GM23338 (cell line): ENCODE measurements around the gene KIRREL3. TPM values are rescaled to one million over a fixed set of nuclear protein-coding genes. Genes with fewer than 3 reads are reported as not detected.

ENCODE experiments used
- ATAC-seq: fragments of 200-7000 bp; cut with Tn5 transposase; 3 replicates; pipeline ENCODE4 v1.9.1; 2020
- DNase-seq: peaks from one replicate; pipeline ENCODE4 v3.0.0-alpha.2; 2015; ENCODE audit warnings: low spot score
- H2AFZ ChIP-seq: fragments of 200-600 bp; sonication (generic); 2 replicates; pipeline ENCODE4 v1.8.0; 2016; ENCODE audit warnings: antibody characterized with exemption, mild to moderate bottlenecking, moderate library complexity
- H3F3A ChIP-seq: fragments of 200-600 bp; sonication (generic); replicated peaks from 2 replicates; pipeline ENCODE4 v1.8.0; 2017; ENCODE audit warnings: antibody characterized with exemption, mixed run types, low read depth
- H3K27ac ChIP-seq: fragments of 200-600 bp; sonication (generic); 2 replicates; pipeline ENCODE4 v1.6.1; 2016; ENCODE audit warnings: low read depth
- H3K27me3 ChIP-seq: fragments of 200-600 bp; sonication (generic); 2 replicates; pipeline ENCODE4 v1.8.0; 2016; ENCODE audit warnings: mild to moderate bottlenecking, mixed run types, moderate library complexity; ENCODE audit not compliant: insufficient read depth
- H3K36me3 ChIP-seq: fragments of 200-600 bp; sonication (generic); 2 replicates; pipeline ENCODE4 v1.8.0; 2016; ENCODE audit warnings: mild to moderate bottlenecking; ENCODE audit not compliant: insufficient read depth
- H3K4me1 ChIP-seq: fragments of 200-600 bp; sonication (generic); 2 replicates; pipeline ENCODE4 v1.8.0; 2016; ENCODE audit warnings: mild to moderate bottlenecking, moderate library complexity; ENCODE audit not compliant: insufficient read depth
- H3K4me2 ChIP-seq: fragments of 200-600 bp; sonication (generic); 2 replicates; pipeline ENCODE4 v1.7.1; 2017; ENCODE audit warnings: mixed run types
- H3K4me3 ChIP-seq: fragments of 200-600 bp; sonication (generic); 2 replicates; pipeline ENCODE4 v1.6.1; 2016; ENCODE audit warnings: mixed run types
- H3K79me2 ChIP-seq: fragments of 200-600 bp; sonication (generic); replicated peaks from 2 replicates; pipeline ENCODE4 v1.8.0; 2017; ENCODE audit warnings: mild to moderate bottlenecking; ENCODE audit not compliant: insufficient read depth
- H3K9me2 ChIP-seq: fragments of 200-600 bp; sonication (generic); 2 replicates; pipeline ENCODE4 v1.8.0; 2017; ENCODE audit not compliant: insufficient read depth
- H4K20me1 ChIP-seq: fragments of 200-600 bp; sonication (generic); replicated peaks from 2 replicates; pipeline ENCODE4 v1.8.0; 2017; ENCODE audit warnings: mild to moderate bottlenecking; ENCODE audit not compliant: insufficient read depth
- H3K27ac Mint-ChIP-seq: 2 replicates; pipeline ENCODE4 v1.8.0; 2020; ENCODE audit warnings: inconsistent platforms, mild to moderate bottlenecking, moderate library complexity, mixed read lengths
- H3K27me3 Mint-ChIP-seq: 3 replicates; pipeline ENCODE4 v1.8.0; 2022; ENCODE audit warnings: low read depth, mild to moderate bottlenecking, moderate library complexity, mixed read lengths, inconsistent platforms; ENCODE audit not compliant: insufficient read depth, poor library complexity
- H3K36me3 Mint-ChIP-seq: 3 replicates; pipeline ENCODE4 v1.8.0; 2021; ENCODE audit warnings: low read depth, mild to moderate bottlenecking, inconsistent platforms, moderate library complexity, mixed read lengths
- H3K4me1 Mint-ChIP-seq: 3 replicates; pipeline ENCODE4 v1.8.0; 2020; ENCODE audit warnings: mild to moderate bottlenecking, inconsistent platforms, mixed read lengths
- H3K4me3 Mint-ChIP-seq: 3 replicates; pipeline ENCODE4 v1.8.0; 2021; ENCODE audit warnings: moderate library complexity, mild to moderate bottlenecking, inconsistent platforms, mixed read lengths
- H3K9me3 Mint-ChIP-seq: 3 replicates; pipeline ENCODE4 v1.8.0; 2020; ENCODE audit warnings: moderate library complexity, mild to moderate bottlenecking, inconsistent platforms, mixed read lengths
- CREB1 ChIP-seq: fragments of 250-450 bp; sonication (Bioruptor Pico); IDR thresholded peaks from 2 replicates; pipeline ENCODE4 v1.5.0; 2020; ENCODE audit warnings: low read depth, mild to moderate bottlenecking, moderate library complexity
- EZH2 ChIP-seq: fragments of 200-600 bp; sonication (generic); IDR thresholded peaks from one replicate; pipeline ENCODE4 v1.8.0; 2017; ENCODE audit warnings: antibody characterized with exemption, mild to moderate bottlenecking, low read depth; ENCODE audit not compliant: unreplicated experiment
- EZH2phosphoT487 ChIP-seq: fragments of 200-600 bp; sonication (generic); IDR thresholded peaks from one replicate; pipeline ENCODE4 v1.8.1; 2018; ENCODE audit warnings: antibody characterized with exemption; ENCODE audit not compliant: unreplicated experiment
- NANOG ChIP-seq: IDR thresholded peaks from 2 replicates; pipeline ENCODE4 v1.6.1; 2016; ENCODE audit warnings: antibody characterized with exemption, borderline replicate concordance
- POLR2AphosphoS5 ChIP-seq: IDR thresholded peaks from 2 replicates; pipeline ENCODE4 v1.6.1; 2016; ENCODE audit warnings: antibody characterized with exemption, low read depth
- ZNF114 ChIP-seq: fragments of 250-450 bp; sonication (Bioruptor Pico); IDR thresholded peaks from 2 replicates; pipeline ENCODE4 v1.5.0; 2020; ENCODE audit warnings: mild to moderate bottlenecking, moderate library complexity
- ZNF331 ChIP-seq: fragments of 250-450 bp; sonication (Bioruptor Pico); IDR thresholded peaks from 2 replicates; pipeline ENCODE4 v1.5.0; 2020; ENCODE audit warnings: low read depth, mild to moderate bottlenecking, moderate library complexity
- polyA plus RNA-seq: library from polyadenylated mRNA; unstranded; fragments of >200 nt; fragmentation: Nextera tagmentation; extraction: Ambion mirVana; gene quantifications from 2 replicates; pipeline ENCODE4 v1.2.1, GENCODE V29; 2016
- total RNA-seq: library from RNA; depleted of rRNA; stranded (reverse); fragments of >200 nt; shearing (Covaris generic); gene quantifications from 2 replicates; pipeline ENCODE4 v1.2.3, GENCODE V29; 2014
- TF ChIP-seq, protein P1 (sequence below), 2 experiments: fragments of 200-600 bp in 1 of 2; sonication (generic) in 1 of 2; conservative IDR thresholded peaks; 2 replicates each; pipeline versions ENCODE4 v1.5.1 to v1.6.1; 2016 to 2017; ENCODE audit warnings: antibody characterized with exemption in 2 of 2, low read depth in 2 of 2, mild to moderate bottlenecking in 2 of 2, moderate library complexity in 1 of 2
- TF ChIP-seq, protein P2 (sequence below): fragments of 250-450 bp; sonication (Bioruptor Pico); IDR thresholded peaks from 2 replicates; pipeline ENCODE4 v1.5.0; 2020; ENCODE audit warnings: mild to moderate bottlenecking, moderate library complexity
- TF ChIP-seq, protein P3 (sequence below): IDR thresholded peaks from one replicate; pipeline ENCODE4 v1.6.1; 2018; ENCODE audit warnings: antibody characterized with exemption; ENCODE audit not compliant: unreplicated experiment

Gene KIRREL3
- total and polyA plus RNA-seq, 2 experiments from 2014 or later = 0.13 to 1.5 TPM

DNA sequence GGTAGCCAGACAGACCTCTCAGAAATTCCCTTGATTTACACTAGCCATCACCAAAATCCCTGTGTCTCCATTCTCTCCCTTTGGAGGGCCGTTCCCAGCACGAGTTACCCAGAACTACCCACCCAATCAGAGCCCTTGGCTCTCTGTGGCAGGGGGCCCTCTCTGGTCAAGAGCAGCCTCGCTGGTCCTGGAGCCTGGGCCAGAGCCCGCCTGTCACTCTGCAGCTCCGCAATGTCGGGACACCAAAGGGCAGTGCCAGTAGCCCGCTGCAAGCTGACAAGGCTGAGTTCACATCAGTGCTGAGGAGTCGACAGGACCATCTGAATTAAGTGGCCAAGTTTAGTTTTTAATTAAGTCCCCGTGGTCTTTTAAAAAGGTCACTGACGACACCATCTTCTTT lies 403.5 kb downstream of the KIRREL3 start:
- Histone ChIP-seq H3F3A (no peaks in the 10 kb centered on the region), H3K4me3 (no peak overlapping the region), H3K36me3 (no peaks in the 10 kb centered on the region), H3K27me3 (no peaks in the 10 kb centered on the region), H3K9me2 (no peaks in the 10 kb centered on the region; the same call in 1 of the 2 replicates), H3K79me2 (no peaks in the 10 kb centered on the region), H3K27ac (no peak overlapping the region), H2AFZ (no peak overlapping the region), H3K4me1 (peaks cover 25% of the 10 kb centered on the region), H4K20me1 (no peaks in the 10 kb centered on the region), H3K4me2 (no peak overlapping the region)
- no peak for DNase-seq
- ATAC-seq = peak; percentile 11; the same call in 2 of the 3 replicates
- Mint-ChIP-seq H3K36me3 (no peaks in the 10 kb centered on the region), H3K4me1 (peaks cover 27% of the 10 kb centered on the region), H3K27me3 (peaks cover 13% of the 10 kb centered on the region), H3K4me3 (no peak overlapping the region), H3K27ac (no peak overlapping the region), H3K9me3 (peaks cover 6% of the 10 kb centered on the region; the same call in 2 of the 3 replicates)
- TF ChIP-seq POLR2AphosphoS5 (no peak), NANOG (no peak)
- TF ChIP-seq, protein P1, sequence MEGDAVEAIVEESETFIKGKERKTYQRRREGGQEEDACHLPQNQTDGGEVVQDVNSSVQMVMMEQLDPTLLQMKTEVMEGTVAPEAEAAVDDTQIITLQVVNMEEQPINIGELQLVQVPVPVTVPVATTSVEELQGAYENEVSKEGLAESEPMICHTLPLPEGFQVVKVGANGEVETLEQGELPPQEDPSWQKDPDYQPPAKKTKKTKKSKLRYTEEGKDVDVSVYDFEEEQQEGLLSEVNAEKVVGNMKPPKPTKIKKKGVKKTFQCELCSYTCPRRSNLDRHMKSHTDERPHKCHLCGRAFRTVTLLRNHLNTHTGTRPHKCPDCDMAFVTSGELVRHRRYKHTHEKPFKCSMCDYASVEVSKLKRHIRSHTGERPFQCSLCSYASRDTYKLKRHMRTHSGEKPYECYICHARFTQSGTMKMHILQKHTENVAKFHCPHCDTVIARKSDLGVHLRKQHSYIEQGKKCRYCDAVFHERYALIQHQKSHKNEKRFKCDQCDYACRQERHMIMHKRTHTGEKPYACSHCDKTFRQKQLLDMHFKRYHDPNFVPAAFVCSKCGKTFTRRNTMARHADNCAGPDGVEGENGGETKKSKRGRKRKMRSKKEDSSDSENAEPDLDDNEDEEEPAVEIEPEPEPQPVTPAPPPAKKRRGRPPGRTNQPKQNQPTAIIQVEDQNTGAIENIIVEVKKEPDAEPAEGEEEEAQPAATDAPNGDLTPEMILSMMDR (conservative IDR thresholded peaks at IDR 0.05; ENCODE audit: low read depth in 2 of 2) = no peak

DNA sequence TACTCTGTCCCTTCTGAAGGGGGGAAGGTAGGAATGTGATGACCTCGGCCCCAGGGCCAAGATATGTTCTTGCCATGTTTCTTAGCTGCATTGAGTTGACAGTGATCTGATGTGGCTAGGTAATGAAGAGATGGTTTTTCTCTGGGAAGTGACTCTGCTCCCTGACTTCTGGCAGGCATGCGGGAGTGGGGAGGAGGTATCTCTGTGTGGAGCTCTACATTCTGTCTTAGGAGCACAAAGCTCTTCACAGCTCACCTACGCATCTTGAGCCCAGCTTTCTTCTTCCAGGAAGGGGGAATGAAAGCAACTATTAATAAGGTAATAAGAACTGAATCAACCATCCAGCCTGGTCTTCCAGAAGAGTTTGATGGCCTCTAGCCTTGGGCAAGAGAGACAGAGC lies 404.1 kb downstream of the KIRREL3 start:
- Histone ChIP-seq H3K27ac (no peak overlapping the region), H3K79me2 (no peaks in the 10 kb centered on the region), H3K9me2 (no peaks in the 10 kb centered on the region; the same call in 1 of the 2 replicates), H3K4me1 (peaks cover 19% of the 10 kb centered on the region), H3F3A (no peaks in the 10 kb centered on the region), H3K4me3 (no peak overlapping the region), H2AFZ (no peak overlapping the region), H3K36me3 (no peaks in the 10 kb centered on the region), H3K27me3 (no peaks in the 10 kb centered on the region), H3K4me2 (no peak overlapping the region), H4K20me1 (no peaks in the 10 kb centered on the region)
- H3K27ac Mint-ChIP-seq = no peak overlapping the region
- peaks cover 6% of the 10 kb centered on the region; the same call in 2 of the 3 replicates for H3K9me3 Mint-ChIP-seq
- peaks cover 21% of the 10 kb centered on the region for H3K4me1 Mint-ChIP-seq
- no peak overlapping the region for H3K4me3 Mint-ChIP-seq
- H3K27me3 Mint-ChIP-seq = peaks cover 10% of the 10 kb centered on the region
- DNase-seq (no peak), ATAC-seq (no peak)
- H3K36me3 Mint-ChIP-seq = no peaks in the 10 kb centered on the region
- no peak for TF ChIP-seq EZH2phosphoT487
- no peak for TF ChIP-seq EZH2
- no peak for TF ChIP-seq CREB1 (CRISPR knock-in tag)
- TF ChIP-seq, protein P2, sequence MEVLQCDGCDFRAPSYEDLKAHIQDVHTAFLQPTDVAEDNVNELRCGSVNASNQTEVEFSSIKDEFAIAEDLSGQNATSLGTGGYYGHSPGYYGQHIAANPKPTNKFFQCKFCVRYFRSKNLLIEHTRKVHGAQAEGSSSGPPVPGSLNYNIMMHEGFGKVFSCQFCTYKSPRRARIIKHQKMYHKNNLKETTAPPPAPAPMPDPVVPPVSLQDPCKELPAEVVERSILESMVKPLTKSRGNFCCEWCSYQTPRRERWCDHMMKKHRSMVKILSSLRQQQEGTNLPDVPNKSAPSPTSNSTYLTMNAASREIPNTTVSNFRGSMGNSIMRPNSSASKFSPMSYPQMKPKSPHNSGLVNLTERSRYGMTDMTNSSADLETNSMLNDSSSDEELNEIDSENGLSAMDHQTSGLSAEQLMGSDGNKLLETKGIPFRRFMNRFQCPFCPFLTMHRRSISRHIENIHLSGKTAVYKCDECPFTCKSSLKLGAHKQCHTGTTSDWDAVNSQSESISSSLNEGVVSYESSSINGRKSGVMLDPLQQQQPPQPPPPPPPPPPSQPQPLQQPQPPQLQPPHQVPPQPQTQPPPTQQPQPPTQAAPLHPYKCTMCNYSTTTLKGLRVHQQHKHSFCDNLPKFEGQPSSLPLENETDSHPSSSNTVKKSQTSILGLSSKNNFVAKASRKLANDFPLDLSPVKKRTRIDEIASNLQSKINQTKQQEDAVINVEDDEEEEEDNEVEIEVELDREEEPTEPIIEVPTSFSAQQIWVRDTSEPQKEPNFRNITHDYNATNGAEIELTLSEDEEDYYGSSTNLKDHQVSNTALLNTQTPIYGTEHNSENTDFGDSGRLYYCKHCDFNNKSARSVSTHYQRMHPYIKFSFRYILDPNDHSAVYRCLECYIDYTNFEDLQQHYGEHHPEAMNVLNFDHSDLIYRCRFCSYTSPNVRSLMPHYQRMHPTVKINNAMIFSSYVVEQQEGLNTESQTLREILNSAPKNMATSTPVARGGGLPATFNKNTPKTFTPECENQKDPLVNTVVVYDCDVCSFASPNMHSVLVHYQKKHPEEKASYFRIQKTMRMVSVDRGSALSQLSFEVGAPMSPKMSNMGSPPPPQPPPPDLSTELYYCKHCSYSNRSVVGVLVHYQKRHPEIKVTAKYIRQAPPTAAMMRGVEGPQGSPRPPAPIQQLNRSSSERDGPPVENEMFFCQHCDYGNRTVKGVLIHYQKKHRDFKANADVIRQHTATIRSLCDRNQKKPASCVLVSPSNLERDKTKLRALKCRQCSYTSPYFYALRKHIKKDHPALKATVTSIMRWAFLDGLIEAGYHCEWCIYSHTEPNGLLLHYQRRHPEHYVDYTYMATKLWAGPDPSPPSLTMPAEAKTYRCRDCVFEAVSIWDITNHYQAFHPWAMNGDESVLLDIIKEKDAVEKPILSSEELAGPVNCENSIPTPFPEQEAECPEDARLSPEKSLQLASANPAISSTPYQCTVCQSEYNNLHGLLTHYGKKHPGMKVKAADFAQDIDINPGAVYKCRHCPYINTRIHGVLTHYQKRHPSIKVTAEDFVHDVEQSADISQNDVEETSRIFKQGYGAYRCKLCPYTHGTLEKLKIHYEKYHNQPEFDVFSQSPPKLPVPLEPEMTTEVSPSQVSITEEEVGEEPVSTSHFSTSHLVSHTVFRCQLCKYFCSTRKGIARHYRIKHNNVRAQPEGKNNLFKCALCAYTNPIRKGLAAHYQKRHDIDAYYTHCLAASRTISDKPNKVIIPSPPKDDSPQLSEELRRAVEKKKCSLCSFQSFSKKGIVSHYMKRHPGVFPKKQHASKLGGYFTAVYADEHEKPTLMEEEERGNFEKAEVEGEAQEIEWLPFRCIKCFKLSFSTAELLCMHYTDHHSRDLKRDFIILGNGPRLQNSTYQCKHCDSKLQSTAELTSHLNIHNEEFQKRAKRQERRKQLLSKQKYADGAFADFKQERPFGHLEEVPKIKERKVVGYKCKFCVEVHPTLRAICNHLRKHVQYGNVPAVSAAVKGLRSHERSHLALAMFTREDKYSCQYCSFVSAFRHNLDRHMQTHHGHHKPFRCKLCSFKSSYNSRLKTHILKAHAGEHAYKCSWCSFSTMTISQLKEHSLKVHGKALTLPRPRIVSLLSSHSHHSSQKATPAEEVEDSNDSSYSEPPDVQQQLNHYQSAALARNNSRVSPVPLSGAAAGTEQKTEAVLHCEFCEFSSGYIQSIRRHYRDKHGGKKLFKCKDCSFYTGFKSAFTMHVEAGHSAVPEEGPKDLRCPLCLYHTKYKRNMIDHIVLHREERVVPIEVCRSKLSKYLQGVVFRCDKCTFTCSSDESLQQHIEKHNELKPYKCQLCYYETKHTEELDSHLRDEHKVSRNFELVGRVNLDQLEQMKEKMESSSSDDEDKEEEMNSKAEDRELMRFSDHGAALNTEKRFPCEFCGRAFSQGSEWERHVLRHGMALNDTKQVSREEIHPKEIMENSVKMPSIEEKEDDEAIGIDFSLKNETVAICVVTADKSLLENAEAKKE (CRISPR knock-in tag) = no peak
- TF ChIP-seq, protein P3, sequence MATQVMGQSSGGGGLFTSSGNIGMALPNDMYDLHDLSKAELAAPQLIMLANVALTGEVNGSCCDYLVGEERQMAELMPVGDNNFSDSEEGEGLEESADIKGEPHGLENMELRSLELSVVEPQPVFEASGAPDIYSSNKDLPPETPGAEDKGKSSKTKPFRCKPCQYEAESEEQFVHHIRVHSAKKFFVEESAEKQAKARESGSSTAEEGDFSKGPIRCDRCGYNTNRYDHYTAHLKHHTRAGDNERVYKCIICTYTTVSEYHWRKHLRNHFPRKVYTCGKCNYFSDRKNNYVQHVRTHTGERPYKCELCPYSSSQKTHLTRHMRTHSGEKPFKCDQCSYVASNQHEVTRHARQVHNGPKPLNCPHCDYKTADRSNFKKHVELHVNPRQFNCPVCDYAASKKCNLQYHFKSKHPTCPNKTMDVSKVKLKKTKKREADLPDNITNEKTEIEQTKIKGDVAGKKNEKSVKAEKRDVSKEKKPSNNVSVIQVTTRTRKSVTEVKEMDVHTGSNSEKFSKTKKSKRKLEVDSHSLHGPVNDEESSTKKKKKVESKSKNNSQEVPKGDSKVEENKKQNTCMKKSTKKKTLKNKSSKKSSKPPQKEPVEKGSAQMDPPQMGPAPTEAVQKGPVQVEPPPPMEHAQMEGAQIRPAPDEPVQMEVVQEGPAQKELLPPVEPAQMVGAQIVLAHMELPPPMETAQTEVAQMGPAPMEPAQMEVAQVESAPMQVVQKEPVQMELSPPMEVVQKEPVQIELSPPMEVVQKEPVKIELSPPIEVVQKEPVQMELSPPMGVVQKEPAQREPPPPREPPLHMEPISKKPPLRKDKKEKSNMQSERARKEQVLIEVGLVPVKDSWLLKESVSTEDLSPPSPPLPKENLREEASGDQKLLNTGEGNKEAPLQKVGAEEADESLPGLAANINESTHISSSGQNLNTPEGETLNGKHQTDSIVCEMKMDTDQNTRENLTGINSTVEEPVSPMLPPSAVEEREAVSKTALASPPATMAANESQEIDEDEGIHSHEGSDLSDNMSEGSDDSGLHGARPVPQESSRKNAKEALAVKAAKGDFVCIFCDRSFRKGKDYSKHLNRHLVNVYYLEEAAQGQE = no peak
- no peak for TF ChIP-seq ZNF114 (CRISPR knock-in tag)
- no peak for TF ChIP-seq NANOG
- TF ChIP-seq ZNF331 (CRISPR knock-in tag) = no peak
